GM23338 (cell line): ENCODE results near the gene DPP10.

Experiments
- CREB1 ChIP-seq: fragments of 250-450 bp; sonication (Bioruptor Pico); IDR thresholded peaks from 2 replicates; pipeline ENCODE4 v1.5.0; 2020; ENCODE audit warnings: low read depth, mild to moderate bottlenecking, moderate library complexity
- EZH2 ChIP-seq: fragments of 200-600 bp; sonication (generic); IDR thresholded peaks from one replicate; pipeline ENCODE4 v1.8.0; 2017; ENCODE audit warnings: antibody characterized with exemption, mild to moderate bottlenecking, low read depth; ENCODE audit not compliant: unreplicated experiment
- EZH2phosphoT487 ChIP-seq: fragments of 200-600 bp; sonication (generic); IDR thresholded peaks from one replicate; pipeline ENCODE4 v1.8.1; 2018; ENCODE audit warnings: antibody characterized with exemption; ENCODE audit not compliant: unreplicated experiment
- JUNB ChIP-seq: IDR thresholded peaks from one replicate; pipeline ENCODE4 v1.6.1; 2016; ENCODE audit warnings: antibody characterized with exemption; ENCODE audit not compliant: unreplicated experiment
- NANOG ChIP-seq: IDR thresholded peaks from 2 replicates; pipeline ENCODE4 v1.6.1; 2016; ENCODE audit warnings: antibody characterized with exemption, borderline replicate concordance
- POLR2AphosphoS5 ChIP-seq: IDR thresholded peaks from 2 replicates; pipeline ENCODE4 v1.6.1; 2016; ENCODE audit warnings: antibody characterized with exemption, low read depth
- STAT1 ChIP-seq: IDR thresholded peaks from one replicate; pipeline ENCODE4 v1.6.1; 2016; ENCODE audit warnings: antibody characterized with exemption; ENCODE audit not compliant: unreplicated experiment
- ZNF114 ChIP-seq: fragments of 250-450 bp; sonication (Bioruptor Pico); IDR thresholded peaks from 2 replicates; pipeline ENCODE4 v1.5.0; 2020; ENCODE audit warnings: mild to moderate bottlenecking, moderate library complexity
- ZNF331 ChIP-seq: fragments of 250-450 bp; sonication (Bioruptor Pico); IDR thresholded peaks from 2 replicates; pipeline ENCODE4 v1.5.0; 2020; ENCODE audit warnings: low read depth, mild to moderate bottlenecking, moderate library complexity
- TF ChIP-seq, protein P1 (sequence below), 2 experiments: fragments of 200-600 bp in 1 of 2; sonication (generic) in 1 of 2; conservative IDR thresholded peaks; 2 replicates each; pipeline versions ENCODE4 v1.5.1 to v1.6.1; 2016 to 2017; ENCODE audit warnings: antibody characterized with exemption in 2 of 2, low read depth in 2 of 2, mild to moderate bottlenecking in 2 of 2, moderate library complexity in 1 of 2
- TF ChIP-seq, protein P2 (sequence below): IDR thresholded peaks from one replicate; pipeline ENCODE4 v1.6.1; 2018; ENCODE audit warnings: antibody characterized with exemption; ENCODE audit not compliant: unreplicated experiment
- TF ChIP-seq, protein P3 (sequence below): IDR thresholded peaks from 2 replicates; pipeline ENCODE4 v1.6.1; 2016; ENCODE audit warnings: antibody characterized with exemption
- TF ChIP-seq, protein P4 (sequence below): fragments of 250-450 bp; sonication (Bioruptor Pico); IDR thresholded peaks from 2 replicates; pipeline ENCODE4 v1.5.0; 2020; ENCODE audit warnings: mild to moderate bottlenecking, moderate library complexity

DNA sequence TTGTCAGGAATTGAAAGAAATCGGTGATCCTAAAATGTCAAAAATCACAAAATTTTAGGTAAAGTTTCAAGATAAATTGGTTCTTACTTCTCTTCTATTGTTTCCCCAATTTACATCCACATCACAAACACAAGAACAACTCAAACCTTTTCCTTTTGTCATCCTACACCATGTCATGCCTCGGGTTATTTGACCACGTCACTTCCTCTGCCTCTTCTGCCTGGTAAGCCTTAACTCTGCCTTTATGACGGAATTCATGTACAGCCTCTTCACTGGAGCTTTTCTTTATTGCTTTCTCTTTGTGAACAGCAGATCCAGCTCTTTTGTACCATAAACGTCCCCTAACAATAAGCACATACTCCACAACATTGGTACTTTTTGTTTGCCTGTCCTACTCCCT is 258.0 kb downstream of the DPP10 start:
- no peak for TF ChIP-seq POLR2AphosphoS5
- TF ChIP-seq, protein P1, sequence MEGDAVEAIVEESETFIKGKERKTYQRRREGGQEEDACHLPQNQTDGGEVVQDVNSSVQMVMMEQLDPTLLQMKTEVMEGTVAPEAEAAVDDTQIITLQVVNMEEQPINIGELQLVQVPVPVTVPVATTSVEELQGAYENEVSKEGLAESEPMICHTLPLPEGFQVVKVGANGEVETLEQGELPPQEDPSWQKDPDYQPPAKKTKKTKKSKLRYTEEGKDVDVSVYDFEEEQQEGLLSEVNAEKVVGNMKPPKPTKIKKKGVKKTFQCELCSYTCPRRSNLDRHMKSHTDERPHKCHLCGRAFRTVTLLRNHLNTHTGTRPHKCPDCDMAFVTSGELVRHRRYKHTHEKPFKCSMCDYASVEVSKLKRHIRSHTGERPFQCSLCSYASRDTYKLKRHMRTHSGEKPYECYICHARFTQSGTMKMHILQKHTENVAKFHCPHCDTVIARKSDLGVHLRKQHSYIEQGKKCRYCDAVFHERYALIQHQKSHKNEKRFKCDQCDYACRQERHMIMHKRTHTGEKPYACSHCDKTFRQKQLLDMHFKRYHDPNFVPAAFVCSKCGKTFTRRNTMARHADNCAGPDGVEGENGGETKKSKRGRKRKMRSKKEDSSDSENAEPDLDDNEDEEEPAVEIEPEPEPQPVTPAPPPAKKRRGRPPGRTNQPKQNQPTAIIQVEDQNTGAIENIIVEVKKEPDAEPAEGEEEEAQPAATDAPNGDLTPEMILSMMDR (conservative IDR thresholded peaks at IDR 0.05; ENCODE audit: low read depth in 2 of 2), result no peak
- TF ChIP-seq, protein P2, sequence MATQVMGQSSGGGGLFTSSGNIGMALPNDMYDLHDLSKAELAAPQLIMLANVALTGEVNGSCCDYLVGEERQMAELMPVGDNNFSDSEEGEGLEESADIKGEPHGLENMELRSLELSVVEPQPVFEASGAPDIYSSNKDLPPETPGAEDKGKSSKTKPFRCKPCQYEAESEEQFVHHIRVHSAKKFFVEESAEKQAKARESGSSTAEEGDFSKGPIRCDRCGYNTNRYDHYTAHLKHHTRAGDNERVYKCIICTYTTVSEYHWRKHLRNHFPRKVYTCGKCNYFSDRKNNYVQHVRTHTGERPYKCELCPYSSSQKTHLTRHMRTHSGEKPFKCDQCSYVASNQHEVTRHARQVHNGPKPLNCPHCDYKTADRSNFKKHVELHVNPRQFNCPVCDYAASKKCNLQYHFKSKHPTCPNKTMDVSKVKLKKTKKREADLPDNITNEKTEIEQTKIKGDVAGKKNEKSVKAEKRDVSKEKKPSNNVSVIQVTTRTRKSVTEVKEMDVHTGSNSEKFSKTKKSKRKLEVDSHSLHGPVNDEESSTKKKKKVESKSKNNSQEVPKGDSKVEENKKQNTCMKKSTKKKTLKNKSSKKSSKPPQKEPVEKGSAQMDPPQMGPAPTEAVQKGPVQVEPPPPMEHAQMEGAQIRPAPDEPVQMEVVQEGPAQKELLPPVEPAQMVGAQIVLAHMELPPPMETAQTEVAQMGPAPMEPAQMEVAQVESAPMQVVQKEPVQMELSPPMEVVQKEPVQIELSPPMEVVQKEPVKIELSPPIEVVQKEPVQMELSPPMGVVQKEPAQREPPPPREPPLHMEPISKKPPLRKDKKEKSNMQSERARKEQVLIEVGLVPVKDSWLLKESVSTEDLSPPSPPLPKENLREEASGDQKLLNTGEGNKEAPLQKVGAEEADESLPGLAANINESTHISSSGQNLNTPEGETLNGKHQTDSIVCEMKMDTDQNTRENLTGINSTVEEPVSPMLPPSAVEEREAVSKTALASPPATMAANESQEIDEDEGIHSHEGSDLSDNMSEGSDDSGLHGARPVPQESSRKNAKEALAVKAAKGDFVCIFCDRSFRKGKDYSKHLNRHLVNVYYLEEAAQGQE, result no peak
- TF ChIP-seq EZH2, result no peak
- TF ChIP-seq EZH2phosphoT487, result no peak
- no peak for TF ChIP-seq JUNB
- TF ChIP-seq NANOG, result no peak
- TF ChIP-seq, protein P3, sequence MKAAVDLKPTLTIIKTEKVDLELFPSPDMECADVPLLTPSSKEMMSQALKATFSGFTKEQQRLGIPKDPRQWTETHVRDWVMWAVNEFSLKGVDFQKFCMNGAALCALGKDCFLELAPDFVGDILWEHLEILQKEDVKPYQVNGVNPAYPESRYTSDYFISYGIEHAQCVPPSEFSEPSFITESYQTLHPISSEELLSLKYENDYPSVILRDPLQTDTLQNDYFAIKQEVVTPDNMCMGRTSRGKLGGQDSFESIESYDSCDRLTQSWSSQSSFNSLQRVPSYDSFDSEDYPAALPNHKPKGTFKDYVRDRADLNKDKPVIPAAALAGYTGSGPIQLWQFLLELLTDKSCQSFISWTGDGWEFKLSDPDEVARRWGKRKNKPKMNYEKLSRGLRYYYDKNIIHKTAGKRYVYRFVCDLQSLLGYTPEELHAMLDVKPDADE, result no peak
- no peak for TF ChIP-seq ZNF331
- no peak for TF ChIP-seq CREB1 (CRISPR knock-in tag)
- TF ChIP-seq STAT1, result no peak
- TF ChIP-seq ZNF114 (CRISPR knock-in tag), result no peak
- TF ChIP-seq, protein P4, sequence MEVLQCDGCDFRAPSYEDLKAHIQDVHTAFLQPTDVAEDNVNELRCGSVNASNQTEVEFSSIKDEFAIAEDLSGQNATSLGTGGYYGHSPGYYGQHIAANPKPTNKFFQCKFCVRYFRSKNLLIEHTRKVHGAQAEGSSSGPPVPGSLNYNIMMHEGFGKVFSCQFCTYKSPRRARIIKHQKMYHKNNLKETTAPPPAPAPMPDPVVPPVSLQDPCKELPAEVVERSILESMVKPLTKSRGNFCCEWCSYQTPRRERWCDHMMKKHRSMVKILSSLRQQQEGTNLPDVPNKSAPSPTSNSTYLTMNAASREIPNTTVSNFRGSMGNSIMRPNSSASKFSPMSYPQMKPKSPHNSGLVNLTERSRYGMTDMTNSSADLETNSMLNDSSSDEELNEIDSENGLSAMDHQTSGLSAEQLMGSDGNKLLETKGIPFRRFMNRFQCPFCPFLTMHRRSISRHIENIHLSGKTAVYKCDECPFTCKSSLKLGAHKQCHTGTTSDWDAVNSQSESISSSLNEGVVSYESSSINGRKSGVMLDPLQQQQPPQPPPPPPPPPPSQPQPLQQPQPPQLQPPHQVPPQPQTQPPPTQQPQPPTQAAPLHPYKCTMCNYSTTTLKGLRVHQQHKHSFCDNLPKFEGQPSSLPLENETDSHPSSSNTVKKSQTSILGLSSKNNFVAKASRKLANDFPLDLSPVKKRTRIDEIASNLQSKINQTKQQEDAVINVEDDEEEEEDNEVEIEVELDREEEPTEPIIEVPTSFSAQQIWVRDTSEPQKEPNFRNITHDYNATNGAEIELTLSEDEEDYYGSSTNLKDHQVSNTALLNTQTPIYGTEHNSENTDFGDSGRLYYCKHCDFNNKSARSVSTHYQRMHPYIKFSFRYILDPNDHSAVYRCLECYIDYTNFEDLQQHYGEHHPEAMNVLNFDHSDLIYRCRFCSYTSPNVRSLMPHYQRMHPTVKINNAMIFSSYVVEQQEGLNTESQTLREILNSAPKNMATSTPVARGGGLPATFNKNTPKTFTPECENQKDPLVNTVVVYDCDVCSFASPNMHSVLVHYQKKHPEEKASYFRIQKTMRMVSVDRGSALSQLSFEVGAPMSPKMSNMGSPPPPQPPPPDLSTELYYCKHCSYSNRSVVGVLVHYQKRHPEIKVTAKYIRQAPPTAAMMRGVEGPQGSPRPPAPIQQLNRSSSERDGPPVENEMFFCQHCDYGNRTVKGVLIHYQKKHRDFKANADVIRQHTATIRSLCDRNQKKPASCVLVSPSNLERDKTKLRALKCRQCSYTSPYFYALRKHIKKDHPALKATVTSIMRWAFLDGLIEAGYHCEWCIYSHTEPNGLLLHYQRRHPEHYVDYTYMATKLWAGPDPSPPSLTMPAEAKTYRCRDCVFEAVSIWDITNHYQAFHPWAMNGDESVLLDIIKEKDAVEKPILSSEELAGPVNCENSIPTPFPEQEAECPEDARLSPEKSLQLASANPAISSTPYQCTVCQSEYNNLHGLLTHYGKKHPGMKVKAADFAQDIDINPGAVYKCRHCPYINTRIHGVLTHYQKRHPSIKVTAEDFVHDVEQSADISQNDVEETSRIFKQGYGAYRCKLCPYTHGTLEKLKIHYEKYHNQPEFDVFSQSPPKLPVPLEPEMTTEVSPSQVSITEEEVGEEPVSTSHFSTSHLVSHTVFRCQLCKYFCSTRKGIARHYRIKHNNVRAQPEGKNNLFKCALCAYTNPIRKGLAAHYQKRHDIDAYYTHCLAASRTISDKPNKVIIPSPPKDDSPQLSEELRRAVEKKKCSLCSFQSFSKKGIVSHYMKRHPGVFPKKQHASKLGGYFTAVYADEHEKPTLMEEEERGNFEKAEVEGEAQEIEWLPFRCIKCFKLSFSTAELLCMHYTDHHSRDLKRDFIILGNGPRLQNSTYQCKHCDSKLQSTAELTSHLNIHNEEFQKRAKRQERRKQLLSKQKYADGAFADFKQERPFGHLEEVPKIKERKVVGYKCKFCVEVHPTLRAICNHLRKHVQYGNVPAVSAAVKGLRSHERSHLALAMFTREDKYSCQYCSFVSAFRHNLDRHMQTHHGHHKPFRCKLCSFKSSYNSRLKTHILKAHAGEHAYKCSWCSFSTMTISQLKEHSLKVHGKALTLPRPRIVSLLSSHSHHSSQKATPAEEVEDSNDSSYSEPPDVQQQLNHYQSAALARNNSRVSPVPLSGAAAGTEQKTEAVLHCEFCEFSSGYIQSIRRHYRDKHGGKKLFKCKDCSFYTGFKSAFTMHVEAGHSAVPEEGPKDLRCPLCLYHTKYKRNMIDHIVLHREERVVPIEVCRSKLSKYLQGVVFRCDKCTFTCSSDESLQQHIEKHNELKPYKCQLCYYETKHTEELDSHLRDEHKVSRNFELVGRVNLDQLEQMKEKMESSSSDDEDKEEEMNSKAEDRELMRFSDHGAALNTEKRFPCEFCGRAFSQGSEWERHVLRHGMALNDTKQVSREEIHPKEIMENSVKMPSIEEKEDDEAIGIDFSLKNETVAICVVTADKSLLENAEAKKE (CRISPR knock-in tag), result no peak
